ENCODE data around the gene INMT.

DNA sequence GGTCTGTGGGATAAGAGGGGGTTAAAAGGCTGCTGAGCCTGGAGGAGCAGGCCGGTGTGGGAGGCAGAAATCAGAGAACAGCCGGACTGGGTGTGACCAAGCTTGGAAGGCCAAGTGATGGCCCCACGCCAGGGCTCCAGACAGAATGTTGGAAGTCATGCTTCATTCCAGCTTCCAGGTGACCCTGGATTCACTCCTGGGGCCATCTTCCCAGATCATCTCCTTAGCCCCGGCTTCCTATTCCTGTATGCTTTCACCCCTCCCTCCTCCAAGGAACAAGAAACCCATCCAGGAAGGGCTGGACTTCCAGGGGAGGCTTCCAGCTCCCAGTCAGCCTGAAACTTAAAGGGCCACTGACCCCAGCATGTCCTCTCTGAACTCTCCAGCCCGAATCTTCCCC, 1.0 kb downstream of the INMT start:
- TF ChIP-seq, protein P1, sequence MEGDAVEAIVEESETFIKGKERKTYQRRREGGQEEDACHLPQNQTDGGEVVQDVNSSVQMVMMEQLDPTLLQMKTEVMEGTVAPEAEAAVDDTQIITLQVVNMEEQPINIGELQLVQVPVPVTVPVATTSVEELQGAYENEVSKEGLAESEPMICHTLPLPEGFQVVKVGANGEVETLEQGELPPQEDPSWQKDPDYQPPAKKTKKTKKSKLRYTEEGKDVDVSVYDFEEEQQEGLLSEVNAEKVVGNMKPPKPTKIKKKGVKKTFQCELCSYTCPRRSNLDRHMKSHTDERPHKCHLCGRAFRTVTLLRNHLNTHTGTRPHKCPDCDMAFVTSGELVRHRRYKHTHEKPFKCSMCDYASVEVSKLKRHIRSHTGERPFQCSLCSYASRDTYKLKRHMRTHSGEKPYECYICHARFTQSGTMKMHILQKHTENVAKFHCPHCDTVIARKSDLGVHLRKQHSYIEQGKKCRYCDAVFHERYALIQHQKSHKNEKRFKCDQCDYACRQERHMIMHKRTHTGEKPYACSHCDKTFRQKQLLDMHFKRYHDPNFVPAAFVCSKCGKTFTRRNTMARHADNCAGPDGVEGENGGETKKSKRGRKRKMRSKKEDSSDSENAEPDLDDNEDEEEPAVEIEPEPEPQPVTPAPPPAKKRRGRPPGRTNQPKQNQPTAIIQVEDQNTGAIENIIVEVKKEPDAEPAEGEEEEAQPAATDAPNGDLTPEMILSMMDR (conservative IDR thresholded peaks at IDR 0.05; ENCODE audit: low read length), result no peak
- TF ChIP-seq EZH2phosphoT487 (IDR thresholded peaks at IDR 0.05; ENCODE audit: borderline replicate concordance, low read depth, low read length), result no peak
